T-helper 1 cell treated with Interleukin-12 subunit alpha and Interleukin-12 subunit beta and Interleukin-4 antibody, amounts not matched to agents 30 μg/mL and 1 μg/mL, for 36 hours (primary cell): Measurements from ENCODE around the gene DENND1A.

ENCODE experiments used
- H3K27ac Mint-ChIP-seq: one replicate; pipeline ENCODE4 v1.8.0; 2021; ENCODE audit warnings: mild to moderate bottlenecking, mixed read lengths
- H3K27me3 Mint-ChIP-seq: one replicate; pipeline ENCODE4 v1.8.0; 2021; ENCODE audit warnings: low read depth, mixed read lengths
- H3K36me3 Mint-ChIP-seq: one replicate; pipeline ENCODE4 v1.8.0; 2021; ENCODE audit warnings: low read depth, mixed read lengths
- H3K4me1 Mint-ChIP-seq: one replicate; pipeline ENCODE4 v1.8.0; 2021; ENCODE audit warnings: low read depth, mixed read lengths
- H3K4me3 Mint-ChIP-seq: one replicate; pipeline ENCODE4 v1.8.0; 2021; ENCODE audit warnings: mild to moderate bottlenecking, moderate library complexity, mixed read lengths
- H3K9me3 Mint-ChIP-seq: one replicate; pipeline ENCODE4 v1.8.0; 2021; ENCODE audit warnings: mixed read lengths

The DENND1A gene

DNA sequence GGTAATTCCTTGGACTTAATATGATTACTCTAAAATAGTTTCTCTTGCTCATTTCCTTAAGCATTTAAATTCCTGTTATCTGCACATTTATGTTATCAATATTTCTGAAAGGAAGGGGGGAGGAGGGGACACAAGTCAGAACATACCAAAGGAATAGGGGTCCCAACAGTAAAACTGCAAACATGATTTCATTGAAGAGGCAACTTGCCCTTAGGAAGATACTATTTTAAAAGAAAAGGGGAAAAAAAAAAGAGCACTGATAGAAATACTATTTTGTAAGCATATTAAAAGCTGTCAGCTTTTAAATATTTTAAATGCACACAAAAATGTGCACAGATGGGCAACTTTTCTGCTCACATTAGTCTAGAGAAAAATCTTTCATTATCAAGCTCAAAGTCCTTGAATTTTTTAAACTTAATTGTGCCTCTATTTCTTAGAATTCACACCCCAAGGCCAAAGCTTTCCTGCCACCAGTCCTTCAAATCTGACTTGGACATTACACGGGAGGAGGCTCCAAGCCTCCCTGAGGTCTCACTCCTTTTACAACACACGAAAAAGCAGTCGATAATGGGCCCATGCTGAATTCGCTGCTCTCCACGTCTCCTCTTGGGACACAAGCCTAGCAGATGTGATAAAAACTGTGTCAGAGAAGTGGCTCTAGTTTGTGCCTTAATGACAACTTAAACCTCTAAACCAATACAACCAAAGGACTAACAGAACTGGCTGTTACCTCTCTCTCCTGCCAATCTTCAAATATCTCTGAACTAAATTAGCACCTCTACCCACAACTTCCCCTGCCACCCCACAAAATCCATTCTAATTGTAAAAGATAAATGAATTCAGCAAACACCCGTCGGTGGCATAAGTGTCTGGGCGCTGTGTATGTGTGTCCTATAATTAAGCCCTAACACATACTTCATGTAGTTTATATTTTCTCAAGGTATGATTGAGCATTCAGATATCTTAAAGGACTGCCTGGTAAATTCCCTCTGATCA is 154.3 kb downstream of the DENND1A start:
- Mint-ChIP-seq H3K36me3 (no peaks in the 10 kb centered on the region), H3K27ac (no peak overlapping the region), H3K4me3 (no peak overlapping the region), H3K4me1 (peaks cover 5% of the 10 kb centered on the region), H3K9me3 (no peaks in the 10 kb centered on the region), H3K27me3 (no peaks in the 10 kb centered on the region)

DNA sequence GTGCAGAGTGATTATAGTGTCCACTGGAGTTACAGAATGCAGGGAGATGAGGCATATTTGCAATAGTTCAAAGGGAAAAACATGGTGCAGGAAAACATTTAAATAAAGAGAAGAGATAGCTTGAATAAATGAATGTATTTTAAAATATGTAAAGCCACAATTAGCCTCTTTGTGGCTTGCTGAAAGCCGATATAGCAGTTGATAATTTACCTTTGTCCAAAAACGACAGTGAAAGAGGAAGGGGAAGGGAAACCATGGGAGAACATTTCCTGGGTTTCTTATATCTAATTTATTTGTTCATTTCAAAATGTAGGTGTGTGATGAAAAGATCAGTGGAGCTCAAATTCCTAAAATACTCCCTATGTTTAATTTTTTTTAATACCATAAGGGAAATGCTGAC is 156.1 kb downstream of the DENND1A start:
- Mint-ChIP-seq H3K27ac (no peak overlapping the region), H3K27me3 (no peaks in the 10 kb centered on the region), H3K36me3 (no peaks in the 10 kb centered on the region), H3K4me3 (no peak overlapping the region), H3K9me3 (no peaks in the 10 kb centered on the region), H3K4me1 (peaks cover 5% of the 10 kb centered on the region)

DNA sequence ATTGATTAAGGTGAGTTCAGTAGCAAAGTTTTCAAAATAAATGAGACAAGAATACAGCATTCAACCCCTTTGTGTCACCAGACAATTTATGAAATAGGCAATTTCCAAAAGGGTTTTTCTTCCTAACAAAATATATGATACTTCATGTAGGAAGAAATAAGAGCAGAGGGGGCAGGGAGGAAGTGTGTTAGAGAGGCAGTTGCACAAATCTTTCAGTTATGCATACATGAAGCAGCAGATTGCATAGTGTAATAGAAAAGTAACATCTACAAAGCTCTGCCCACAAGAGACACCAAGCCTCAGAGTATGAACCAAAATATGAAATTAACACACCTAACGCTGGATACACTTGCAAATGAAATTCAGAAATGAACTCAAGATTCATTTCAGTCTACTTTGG is 157.0 kb downstream of the DENND1A start:
- Mint-ChIP-seq H3K27me3 (no peaks in the 10 kb centered on the region), H3K4me1 (peaks cover 5% of the 10 kb centered on the region), H3K27ac (no peak overlapping the region), H3K9me3 (no peaks in the 10 kb centered on the region), H3K4me3 (no peak overlapping the region), H3K36me3 (no peaks in the 10 kb centered on the region)

DNA sequence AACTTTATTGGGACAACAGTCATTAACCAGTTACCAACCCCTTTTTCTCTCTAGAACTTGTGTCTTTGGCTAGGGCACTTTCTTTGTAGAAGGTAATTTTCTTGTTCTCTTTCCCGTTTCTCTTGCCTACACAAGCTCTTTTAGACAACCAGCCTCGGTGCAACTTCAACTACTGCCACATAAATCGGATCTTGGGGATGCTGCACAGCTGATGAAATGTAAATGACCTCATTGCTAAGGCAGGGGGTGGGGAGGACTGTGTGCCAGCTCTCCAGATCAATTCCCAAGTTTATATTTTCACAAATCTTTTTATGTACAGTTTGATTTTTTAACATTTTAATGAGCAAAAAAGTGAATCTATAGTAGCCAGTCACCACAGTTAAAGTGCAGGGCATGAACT is 157.6 kb downstream of the DENND1A start:
- Mint-ChIP-seq H3K9me3 (no peaks in the 10 kb centered on the region), H3K4me1 (peaks cover 5% of the 10 kb centered on the region), H3K4me3 (no peak overlapping the region), H3K27me3 (no peaks in the 10 kb centered on the region), H3K36me3 (no peaks in the 10 kb centered on the region), H3K27ac (no peak overlapping the region)

DNA sequence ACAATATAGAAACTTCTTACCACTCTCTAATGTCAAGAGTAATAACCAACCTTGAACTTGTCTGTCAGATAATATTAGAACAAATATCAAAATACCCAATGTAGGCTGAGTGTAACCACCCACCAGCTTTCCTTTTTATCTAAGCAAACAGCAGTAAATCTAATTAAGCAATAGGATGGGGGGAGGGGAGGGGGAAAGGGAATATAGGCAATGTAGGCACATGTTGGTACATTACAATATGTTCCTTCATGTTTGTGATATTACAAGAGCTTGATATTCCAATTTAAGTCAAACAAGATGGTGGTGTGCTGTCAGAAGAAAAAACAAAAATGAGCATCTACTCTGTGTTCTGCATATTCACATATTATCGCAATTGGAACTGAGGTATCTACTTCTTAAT is 158.2 kb downstream of the DENND1A start:
- Mint-ChIP-seq H3K9me3 (no peaks in the 10 kb centered on the region), H3K27me3 (no peaks in the 10 kb centered on the region), H3K27ac (no peak overlapping the region), H3K4me1 (peaks cover 5% of the 10 kb centered on the region), H3K4me3 (no peak overlapping the region), H3K36me3 (no peaks in the 10 kb centered on the region)

DNA sequence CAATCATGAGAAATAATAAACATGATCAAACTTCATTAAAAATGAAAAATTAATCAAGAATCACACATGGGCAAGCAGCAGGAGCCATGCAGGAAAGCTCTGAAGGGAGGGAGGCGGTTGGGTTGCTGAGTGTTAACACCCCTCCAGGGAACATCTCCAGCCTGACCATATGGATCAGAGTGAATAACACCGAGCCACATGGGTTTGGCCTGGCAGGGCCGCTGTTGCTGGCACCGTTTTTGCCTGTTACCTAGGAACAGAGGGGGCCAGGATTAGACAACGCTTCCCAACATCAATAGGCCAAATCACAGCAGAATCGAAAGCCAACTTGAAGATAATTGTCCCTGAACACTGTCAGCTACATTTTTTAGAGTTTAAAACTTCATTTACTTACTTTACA is 160.2 kb downstream of the DENND1A start:
- H3K27ac Mint-ChIP-seq, result no peak overlapping the region
- H3K4me1 Mint-ChIP-seq, result no peaks in the 10 kb centered on the region
- no peaks in the 10 kb centered on the region for H3K27me3 Mint-ChIP-seq
- H3K9me3 Mint-ChIP-seq, result no peaks in the 10 kb centered on the region
- no peak overlapping the region for H3K4me3 Mint-ChIP-seq
- H3K36me3 Mint-ChIP-seq, result no peaks in the 10 kb centered on the region

DNA sequence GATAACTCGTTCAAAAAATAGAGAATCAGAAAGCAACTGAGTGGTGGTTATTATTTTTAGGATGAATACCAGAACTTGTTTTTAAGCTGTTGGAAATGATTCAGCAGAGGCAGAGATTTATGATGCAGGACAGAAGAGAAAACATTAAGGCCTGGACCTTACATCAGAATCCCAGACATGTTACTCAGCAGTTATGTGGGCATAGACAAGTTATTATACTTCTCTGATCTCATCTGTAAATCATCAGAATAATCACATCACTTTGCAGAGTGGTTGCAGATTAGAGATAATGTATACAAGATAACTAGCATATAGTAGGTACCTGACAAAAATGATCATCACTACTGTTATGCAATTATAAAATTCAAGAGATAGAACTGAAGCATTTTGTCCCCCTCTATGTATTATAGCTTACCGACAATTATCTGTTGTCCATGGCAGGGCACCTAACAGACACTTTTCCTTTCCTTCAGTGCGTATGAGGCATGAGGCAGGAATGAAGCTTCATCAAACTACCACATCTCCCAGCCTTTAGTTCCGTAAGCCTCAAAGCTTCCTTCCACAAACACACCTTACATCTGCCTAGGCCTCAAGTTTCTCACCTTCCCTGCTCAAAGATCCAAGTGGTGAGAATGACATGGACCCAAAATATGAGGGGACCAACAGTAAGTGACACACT is 165.9 kb downstream of the DENND1A start:
- H3K4me3 Mint-ChIP-seq, result no peak overlapping the region
- H3K27ac Mint-ChIP-seq, result no peak overlapping the region
- H3K4me1 Mint-ChIP-seq, result no peaks in the 10 kb centered on the region
- H3K9me3 Mint-ChIP-seq, result no peaks in the 10 kb centered on the region
- no peaks in the 10 kb centered on the region for H3K36me3 Mint-ChIP-seq
- H3K27me3 Mint-ChIP-seq, result no peaks in the 10 kb centered on the region

DNA sequence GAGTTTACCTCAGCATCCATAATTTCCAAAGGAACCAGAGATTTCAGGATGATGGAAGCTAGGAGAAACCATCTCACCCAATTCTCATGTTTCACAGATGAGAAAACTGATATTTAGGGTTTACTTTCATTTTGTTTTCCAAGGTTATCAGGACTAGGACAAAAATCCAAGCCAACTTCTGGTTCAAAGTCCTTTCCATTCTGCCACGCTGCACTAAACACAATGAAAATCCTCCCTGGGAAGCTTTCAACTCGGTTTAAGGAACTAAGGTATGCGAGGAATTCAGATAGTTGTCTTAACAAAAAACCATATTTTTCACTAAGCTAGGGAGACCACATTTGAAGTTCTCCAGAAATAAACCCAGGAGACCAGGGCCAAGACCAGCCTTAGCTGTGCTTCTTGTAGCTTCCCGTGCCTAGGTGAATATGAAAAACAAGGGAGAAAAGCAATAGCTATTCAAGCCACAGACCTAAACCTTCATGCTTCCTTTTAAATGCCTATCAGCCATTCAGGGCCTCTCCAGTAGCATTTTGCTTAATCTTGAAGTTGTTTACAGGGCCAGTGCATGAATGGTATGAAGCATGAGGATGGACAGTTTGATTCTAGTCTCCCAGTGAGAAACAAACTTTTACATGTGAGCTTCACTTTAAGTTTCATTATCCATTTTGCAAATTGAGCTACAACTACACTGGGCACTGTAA is 167.9 kb downstream of the DENND1A start:
- Mint-ChIP-seq H3K9me3 (no peaks in the 10 kb centered on the region), H3K27ac (no peak overlapping the region), H3K4me3 (no peak overlapping the region), H3K4me1 (no peaks in the 10 kb centered on the region), H3K27me3 (no peaks in the 10 kb centered on the region), H3K36me3 (no peaks in the 10 kb centered on the region)

DNA sequence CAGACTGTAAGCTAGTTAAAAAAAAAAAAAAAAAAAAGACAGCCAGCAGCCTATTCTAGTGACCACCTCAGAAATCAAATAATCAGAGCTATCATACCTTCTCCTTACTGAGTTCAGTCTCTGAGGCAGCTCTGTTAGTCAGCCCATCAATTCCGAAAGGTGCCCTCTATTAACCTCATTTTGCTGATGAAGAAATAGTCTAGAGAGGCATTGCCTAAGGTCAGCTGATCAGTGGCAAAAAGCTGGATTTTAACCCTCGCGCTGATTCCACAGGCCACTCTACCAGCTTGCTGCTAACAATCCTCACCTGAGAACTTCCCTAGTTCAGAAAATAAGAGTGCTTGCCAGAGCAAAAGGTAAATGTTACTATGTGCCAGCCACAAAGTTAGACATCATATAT is 172.0 kb downstream of the DENND1A start:
- H3K27me3 Mint-ChIP-seq, result no peaks in the 10 kb centered on the region
- H3K36me3 Mint-ChIP-seq, result no peaks in the 10 kb centered on the region
- H3K9me3 Mint-ChIP-seq, result no peaks in the 10 kb centered on the region
- H3K4me3 Mint-ChIP-seq, result no peak overlapping the region
- no peak overlapping the region for H3K27ac Mint-ChIP-seq
- H3K4me1 Mint-ChIP-seq, result no peaks in the 10 kb centered on the region

DNA sequence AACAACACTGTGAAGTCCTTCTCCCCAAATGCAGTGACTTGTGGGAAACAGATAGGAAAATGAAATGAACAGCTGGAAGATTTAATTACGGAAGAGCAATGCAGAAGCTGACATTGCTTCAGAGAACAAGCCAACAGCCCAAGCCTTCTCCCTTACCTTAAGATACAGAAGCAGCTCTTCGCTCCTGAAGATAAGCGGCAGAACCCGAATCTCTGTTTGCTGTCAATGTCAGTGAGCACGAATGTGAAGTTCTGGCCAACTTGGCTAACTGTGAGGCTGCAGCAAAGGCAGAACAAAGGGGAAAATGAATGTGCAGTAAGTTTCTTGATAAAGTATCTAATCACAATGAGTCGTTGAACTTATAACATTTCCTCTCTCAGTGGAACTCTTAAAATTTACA is 172.4 kb downstream of the DENND1A start:
- no peak overlapping the region for H3K27ac Mint-ChIP-seq
- no peaks in the 10 kb centered on the region for H3K4me1 Mint-ChIP-seq
- no peaks in the 10 kb centered on the region for H3K36me3 Mint-ChIP-seq
- H3K9me3 Mint-ChIP-seq, result no peaks in the 10 kb centered on the region
- no peak overlapping the region for H3K4me3 Mint-ChIP-seq
- no peaks in the 10 kb centered on the region for H3K27me3 Mint-ChIP-seq

DNA sequence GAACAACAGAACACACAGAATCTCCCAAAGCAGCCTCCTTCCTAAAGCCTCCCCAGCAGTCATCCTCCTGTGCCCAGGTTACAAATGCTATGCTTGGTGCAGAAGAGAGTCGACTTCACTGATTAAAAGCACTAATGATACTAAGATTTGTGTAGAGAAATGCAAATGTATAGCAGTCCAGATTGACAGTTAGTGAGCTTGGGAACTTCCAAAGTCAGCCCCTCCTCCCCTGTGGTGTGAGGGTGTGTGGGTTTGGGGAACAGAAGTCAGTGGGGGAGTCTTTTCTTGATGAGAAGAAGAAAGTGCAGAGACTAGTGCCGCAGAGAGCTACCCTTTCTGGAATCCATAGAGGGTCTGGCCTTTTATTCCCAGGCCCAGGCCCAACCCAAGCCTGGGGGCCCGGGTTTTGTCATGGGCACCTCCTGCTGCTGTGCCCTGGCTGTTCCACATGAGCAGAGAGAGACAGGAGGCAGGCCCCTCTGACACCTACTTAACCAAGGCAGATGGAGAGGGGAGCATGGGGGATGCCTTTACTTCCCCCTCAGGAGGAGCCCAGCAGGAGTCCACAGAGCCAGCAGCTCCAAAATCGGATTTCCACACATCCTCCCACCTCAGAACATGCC is 173.3 kb downstream of the DENND1A start:
- H3K9me3 Mint-ChIP-seq, result no peaks in the 10 kb centered on the region
- no peaks in the 10 kb centered on the region for H3K27me3 Mint-ChIP-seq
- no peak overlapping the region for H3K4me3 Mint-ChIP-seq
- H3K36me3 Mint-ChIP-seq, result peaks cover 1% of the 10 kb centered on the region
- no peak overlapping the region for H3K27ac Mint-ChIP-seq
- H3K4me1 Mint-ChIP-seq, result no peaks in the 10 kb centered on the region

DNA sequence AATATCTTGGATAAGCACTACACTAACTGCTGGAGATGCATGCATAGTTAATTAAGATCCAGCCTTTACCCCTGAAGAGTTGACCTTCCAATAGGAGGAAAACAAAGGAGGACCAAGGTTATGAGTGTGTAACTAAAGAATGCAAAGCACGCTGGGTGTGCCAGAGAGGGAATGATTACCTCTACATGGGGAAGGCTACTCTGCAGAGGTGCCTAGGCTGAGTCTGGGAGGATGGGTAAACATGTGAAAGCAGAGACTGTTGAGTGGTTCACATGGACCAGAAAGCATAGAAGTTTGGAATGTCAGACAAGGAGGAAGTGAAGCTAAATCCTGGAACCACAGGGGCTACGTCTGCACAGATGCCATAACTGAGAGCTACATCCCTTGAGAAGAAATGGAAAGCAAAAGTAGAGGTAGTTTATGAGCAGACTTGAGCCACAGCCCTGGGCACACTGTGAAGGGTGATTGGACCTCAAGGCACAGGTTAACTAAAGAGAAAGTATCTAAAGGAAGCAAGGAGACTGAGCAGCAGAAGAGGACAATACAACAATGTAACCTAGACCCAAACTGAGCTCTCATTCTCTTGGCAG is 176.2 kb downstream of the DENND1A start:
- peaks cover 1% of the 10 kb centered on the region for H3K36me3 Mint-ChIP-seq
- H3K9me3 Mint-ChIP-seq, result no peaks in the 10 kb centered on the region
- no peaks in the 10 kb centered on the region for H3K27me3 Mint-ChIP-seq
- no peak overlapping the region for H3K4me3 Mint-ChIP-seq
- peaks cover 6% of the 10 kb centered on the region for H3K4me1 Mint-ChIP-seq
- H3K27ac Mint-ChIP-seq, result no peak overlapping the region

DNA sequence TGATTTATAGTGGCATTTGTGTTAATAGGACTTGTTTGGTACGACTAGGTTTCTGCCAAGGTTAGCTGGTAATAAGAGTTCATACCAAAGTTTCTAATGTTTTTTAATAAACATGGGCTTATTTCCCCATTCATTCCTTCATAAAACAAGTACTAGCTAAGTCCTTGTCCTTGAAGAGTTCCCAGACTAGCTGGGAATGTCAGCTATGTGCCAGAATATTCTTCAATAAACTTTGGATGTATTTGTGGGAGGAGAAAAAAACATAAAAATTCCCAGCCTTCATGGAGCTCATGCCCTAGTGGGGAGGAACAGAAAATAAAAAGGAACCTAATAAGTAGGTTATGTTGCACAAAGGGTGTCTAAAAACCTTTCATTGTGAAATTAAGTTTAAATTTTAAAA is 176.9 kb downstream of the DENND1A start:
- Mint-ChIP-seq H3K27ac (no peak overlapping the region), H3K4me3 (no peak overlapping the region), H3K4me1 (peaks cover 6% of the 10 kb centered on the region), H3K27me3 (no peaks in the 10 kb centered on the region), H3K36me3 (peaks cover 1% of the 10 kb centered on the region), H3K9me3 (no peaks in the 10 kb centered on the region)

DNA sequence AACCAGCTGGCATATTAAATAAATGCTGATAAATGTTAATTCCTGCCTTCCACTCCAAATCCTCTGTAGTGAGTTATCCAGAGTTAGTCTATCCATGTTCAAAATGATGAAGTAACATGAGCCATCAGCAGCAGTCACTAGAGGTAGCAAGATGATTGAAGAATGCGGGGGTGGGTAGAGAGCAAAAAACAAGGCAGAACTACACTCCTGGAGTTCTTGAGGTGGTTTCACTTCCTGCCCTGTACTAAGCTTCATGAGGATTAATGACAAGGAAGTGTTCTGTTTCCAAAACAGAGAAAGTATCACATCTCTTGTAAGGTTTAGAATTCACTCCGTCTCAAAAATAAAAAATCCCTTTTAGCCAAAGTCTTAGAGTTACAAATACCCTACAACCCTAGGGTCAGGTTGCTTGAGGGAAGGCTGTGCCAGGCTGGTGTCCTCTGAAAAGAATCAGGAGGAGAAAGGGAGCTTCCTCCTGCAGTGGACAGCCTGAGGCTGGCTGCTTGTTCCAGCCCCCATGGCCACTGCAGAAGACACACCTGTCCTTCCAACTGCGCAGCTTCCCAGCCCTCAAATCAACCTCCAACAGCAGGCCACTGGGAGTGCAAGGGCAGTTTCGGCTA is 180.2 kb downstream of the DENND1A start:
- peaks cover 1% of the 10 kb centered on the region for H3K36me3 Mint-ChIP-seq
- H3K4me3 Mint-ChIP-seq, result no peak overlapping the region
- no peaks in the 10 kb centered on the region for H3K27me3 Mint-ChIP-seq
- H3K9me3 Mint-ChIP-seq, result no peaks in the 10 kb centered on the region
- H3K27ac Mint-ChIP-seq, result no peak overlapping the region
- H3K4me1 Mint-ChIP-seq, result peaks cover 6% of the 10 kb centered on the region
